ENCODE data around the gene DOK6.
"Not testable (repeated sequence)": the region's sequence is repeated elsewhere in the genome, so short reads cannot be mapped to it uniquely, and the experiment has no call there.

Gene DOK6

DNA sequence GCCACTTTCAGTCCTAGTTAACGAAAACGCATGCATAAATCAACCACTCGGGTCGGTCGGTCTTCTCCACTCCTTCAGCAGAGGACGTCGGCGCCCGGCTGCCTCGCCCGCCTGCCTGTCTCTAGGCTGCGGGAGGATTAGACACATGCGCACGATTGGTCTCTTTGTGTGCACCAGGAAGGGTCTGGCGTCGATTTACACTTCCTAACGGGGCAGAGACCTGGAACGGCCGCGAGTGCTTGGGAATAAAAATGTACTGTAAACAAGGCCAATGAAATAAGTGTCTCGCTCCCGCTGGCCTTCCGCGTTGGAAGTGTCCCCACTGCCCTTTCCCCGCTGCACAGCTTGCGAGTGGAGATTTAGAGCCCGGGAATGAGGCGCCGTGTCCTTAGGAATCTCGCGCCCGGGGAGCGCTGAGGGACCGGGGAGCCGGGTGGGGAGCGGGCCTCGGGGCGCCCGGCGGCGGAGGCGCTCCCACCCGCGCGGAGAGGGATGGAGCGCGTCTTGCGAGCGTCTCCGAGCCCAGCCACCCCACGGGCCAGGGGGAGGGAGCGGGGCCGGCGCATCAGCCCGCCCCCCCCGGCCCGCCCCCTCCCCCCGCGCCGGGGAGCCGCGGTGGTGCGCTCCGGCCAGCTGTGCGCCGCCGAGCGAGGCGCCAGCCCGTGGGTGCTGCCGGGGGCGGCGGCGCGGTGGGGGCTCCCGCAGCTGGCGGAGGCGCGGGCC is at the start of gene DOK6:
Gene DOK6, plus strand, starts transcription at position 636 of the 723 bp plus-strand sequence.
- DNase-seq: peak; percentile 38

DNA sequence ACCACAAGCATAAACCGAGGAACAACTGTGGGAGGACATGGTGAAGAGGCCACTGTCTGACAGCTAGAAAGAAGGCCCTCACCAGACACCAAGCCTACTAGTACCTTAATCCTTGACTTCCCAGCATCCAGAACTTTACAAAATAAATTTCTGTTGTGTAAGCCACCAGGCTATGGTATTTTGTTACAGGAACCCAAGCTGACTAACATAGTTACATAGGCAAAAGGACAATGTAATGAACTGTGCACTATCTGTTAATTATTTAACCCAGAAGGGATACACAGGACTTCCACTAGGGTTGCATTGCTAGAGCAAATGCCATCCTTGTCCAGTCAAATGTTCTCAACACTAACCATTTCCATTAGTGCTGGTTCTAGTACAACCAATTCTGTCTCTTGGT is 47.7 kb upstream of the DOK6 start:
- no peak for DNase-seq

GRCh38 chr18:69357590-69357989 is 43.1 kb upstream of the DOK6 start:
- DNase-seq: no peak

GRCh38 chr18:69358212-69358895 is 42.3 kb upstream of the DOK6 start:
- no peak for DNase-seq

- not testable (repeated sequence) for DNase-seq
Observed at GRCh38 chr18:69359768-69360167, 40.9 kb upstream of the DOK6 start.

GRCh38 chr18:69364930-69365329 is 35.8 kb upstream of the DOK6 start:
- no peak for DNase-seq

- no peak for DNase-seq
Observed at GRCh38 chr18:69365658-69366057, 35.0 kb upstream of the DOK6 start.

- no peak for DNase-seq
Observed at GRCh38 chr18:69367104-69367503, 33.6 kb upstream of the DOK6 start.

DNA sequence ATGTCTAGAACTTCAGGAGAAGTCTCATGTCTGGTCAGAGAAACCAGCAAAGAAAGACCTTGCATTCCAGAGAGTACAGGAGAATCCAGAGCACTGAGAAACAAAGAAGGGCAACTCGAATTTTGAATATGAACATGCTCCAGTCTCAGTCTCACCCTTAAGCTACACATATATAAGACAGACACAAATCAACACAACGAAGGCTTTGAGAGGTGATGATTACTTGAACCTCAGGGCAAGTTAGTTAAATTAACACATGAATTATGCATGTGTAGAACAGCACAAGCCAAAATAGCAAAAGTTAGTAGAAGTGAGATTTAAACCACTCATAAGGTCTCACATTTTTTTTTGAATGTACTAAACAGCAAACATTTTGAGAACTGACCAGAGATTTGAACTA is 29.0 kb upstream of the DOK6 start:
- DNase-seq: no peak

DNA sequence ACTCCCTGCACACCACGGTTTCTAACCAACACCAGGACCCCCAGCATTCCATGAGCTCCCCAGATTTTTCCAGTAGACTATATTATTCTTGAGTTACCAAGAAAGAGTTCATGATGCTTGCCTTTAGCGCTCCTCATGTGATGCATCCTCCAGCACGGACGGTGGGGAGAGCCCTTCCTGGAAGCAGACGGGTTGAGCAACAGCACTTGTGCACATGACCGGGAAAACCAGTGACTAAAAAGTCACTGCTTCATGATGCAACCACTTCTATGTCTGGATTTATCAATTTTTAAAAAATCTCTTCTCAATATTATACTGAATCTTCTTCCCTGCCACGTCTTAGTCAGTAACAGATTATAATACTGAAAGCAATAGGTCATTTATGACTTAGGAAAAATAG is 20.4 kb upstream of the DOK6 start:
- DNase-seq: no peak

DNA sequence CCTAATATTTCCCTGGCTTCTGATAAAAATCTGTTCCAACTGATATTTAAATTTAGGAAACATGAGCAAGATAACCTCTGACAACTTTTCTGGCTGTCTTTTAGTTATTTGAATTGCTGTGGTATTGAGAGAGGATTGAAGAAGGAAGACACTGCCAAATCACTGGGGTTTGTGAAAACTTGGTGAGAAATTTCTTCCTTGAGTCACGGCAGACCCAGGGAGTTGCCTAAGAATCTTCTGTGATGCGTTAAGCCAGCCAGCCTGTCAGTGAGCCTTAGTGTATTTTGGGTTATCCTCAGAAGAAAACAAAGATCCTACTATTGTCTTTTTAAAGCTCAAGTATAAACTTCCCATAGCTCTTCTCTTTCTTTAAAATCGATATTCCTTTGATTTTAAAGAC is 17.5 kb upstream of the DOK6 start:
- no peak for DNase-seq

DNA sequence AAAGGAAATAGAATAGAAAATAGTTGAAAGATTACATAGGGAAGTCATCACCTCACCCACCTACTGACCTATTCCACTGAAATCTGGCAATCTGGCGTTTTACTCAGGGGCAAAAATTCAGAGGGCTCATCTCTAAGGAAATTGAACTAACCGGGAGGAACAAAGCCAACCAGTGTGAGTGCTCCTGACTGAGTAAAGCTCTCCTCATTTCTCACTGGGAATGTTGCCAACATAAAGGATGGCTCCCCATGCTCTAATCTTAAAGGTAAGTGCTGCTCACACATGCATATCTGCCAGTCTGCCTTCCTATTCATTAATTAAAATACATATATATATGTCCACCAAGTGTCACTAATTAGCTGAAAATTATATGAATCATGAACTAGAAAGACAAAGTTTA is 13.5 kb upstream of the DOK6 start:
- no peak for DNase-seq

- no peak for DNase-seq
Observed at GRCh38 chr18:69388222-69388621, 12.5 kb upstream of the DOK6 start.

DNA sequence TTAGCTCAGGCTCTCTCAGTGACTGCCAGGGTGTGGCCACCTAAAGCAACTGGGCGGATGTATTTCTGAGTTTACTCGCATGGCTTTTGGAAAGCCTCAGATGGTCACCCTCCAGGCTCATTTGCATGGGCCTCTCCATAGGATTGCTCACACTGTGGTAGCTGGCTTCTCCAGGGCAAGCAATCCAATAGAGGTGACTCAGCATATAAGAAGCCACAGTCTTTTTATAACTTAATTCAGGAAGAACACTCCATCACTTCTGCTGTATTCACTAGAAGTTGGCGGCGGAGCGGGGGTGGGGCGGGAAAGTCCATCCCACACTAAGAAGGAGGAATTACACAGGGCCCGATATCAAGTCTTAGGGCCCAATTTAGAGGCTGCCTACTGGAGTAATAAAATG is 3.6 kb upstream of the DOK6 start:
- DNase-seq: no peak

DNA sequence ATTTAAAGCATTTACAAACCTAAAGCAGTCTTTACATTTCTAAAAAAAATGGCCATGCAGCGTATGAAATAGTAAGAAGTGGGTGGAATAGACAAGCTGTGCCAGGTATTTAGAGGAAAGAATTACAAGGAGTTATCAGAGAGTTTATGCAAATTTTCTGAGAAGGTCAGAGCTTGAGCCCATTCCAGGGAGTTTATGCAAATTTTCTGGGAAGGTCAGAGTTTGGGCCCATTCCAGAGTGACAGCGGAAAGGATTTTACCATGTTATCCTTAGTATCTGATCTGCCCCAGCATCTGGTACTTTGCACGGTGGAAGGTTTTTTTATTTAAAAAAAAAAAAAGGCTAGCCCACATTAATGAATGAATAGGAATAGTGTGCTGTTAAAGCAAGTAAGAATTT is 1.4 kb upstream of the DOK6 start:
- no peak for DNase-seq

DNA sequence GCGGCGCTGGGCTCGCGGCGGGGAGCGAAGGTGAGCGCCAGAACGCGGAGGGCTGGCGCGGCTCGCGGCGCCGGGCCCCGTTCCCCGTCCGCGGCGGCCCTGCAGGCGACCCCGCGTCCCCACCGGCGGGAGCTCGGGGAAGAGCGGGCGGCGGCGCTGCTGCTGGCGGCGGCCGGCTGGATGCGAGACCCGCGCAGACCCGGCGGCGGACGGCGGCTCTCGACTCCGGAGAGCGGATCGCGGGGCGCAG is 213 bp downstream of the DOK6 start:
- peak; percentile 22 for DNase-seq

GRCh38 chr18:69401226-69401971 is 711 bp downstream of the DOK6 start:
- DNase-seq: peak; percentile 5

GRCh38 chr18:69401972-69402532 is 1.4 kb downstream of the DOK6 start:
- DNase-seq: no peak

- no peak for DNase-seq
Observed at GRCh38 chr18:69402533-69402989, 1.9 kb downstream of the DOK6 start.

- DNase-seq: no peak
Observed at GRCh38 chr18:69408522-69408921, 7.8 kb downstream of the DOK6 start.

DNA sequence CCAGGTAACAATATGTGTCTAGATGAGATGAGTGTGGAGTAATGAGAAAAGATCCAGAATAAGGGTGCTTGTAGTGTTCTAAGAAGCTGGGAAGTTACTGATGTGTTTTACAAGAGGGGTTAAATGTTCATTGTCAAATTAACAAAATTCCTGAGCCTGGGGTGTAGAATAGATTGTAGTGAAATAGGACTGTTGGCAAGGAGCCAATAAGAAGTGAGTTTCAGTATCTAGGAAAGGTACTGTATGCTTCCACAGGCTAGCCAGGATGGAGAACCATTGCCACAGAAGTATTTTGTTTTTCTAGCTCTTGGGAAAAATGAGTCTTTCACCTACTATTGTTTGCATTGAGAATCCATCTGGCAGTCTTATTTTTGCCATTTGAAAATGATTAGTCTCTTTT is 10.5 kb downstream of the DOK6 start:
- no peak for DNase-seq

GRCh38 chr18:69414184-69414583 is 13.5 kb downstream of the DOK6 start:
- no peak for DNase-seq

DNA sequence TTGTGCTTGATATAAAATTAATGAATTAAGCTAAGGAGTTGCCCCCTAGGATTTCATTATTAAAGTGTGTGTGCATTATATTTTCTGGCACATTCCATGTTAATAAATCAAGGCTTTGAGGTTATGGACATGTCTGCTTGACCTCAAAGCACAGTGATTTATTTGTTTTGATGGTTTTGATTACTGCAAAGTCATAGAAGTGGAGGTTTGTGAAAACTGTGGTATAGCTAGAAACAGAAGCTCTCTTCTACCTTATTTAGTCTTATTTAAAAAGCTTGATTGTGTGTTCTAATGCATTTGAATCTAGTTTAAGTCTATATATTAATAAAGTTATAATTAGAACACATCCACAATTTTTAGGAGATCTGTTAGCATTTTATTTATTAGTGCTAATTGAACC is 32.2 kb downstream of the DOK6 start:
- no peak for DNase-seq

DNA sequence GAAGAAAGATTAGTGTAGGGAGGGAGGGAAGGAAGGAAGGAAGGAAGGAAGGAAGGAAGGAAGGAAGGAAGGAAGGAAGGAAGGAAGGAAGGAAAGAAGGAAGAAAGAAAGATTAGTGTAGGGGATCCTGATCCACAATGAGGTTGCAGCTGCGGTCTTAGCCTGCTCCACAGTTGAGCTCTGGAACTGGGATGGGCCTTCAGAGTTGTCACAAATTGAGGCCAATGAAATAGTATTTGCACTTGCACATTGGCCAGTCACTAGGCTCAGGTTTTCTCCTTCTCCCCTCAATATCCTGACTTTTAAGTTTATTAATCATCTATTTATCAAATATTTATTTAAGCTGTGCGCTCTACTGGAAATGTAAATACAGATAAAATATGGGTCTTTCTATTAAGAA is 34.3 kb downstream of the DOK6 start:
- DNase-seq: no peak
